NCI-H1105 treated with DMSO at 0.1 percent for 48 hours (cell line): ENCODE data around the gene TPH1.

Experiments
- DNase-seq: peaks from one replicate; lab custom pipeline; 2025; lab: John Stamatoyannopoulos, UW

TPH1 gene

DNA sequence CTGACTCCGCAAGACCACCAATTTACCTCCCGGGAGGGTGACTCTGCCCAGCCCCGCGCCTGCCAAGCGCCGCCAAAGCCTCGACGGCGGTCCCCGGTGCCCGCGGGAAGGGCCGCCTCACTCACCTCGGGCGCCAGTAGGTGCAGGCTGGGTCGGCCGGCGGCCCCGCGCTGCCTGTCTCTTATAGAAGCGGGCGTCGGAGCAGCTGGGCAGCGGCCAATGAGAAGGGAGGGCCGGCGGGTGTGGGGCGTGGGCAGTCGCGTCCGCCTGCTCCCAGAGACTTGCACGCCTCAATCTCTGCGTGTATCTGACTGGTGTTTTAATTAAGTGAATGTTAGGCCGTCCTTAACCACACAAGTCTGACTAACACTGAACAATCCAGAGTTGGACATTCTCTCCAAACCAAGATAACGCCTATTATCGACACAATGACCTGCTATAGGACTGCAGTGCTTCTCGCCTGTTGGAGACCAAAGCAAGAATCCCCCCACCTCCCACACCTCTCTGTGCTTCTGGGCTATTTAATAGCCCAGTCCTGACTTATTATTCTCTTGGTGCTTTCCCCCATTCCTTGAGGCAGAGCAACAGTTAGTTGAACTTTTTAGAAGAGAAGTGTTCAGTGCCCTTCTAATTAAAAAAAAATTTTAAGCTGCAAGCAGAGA lies at the start of gene TPH1:
TPH1 (minus strand) TSS at position 154 of the 662 bp plus-strand sequence. CDS start 5,507 bp downstream, outside the sequence.
- no peak for DNase-seq

- no peak for DNase-seq
These were observed 47.9 kb upstream of the TPH1 start for GRCh38 chr11:18093959-18094358.

DNA sequence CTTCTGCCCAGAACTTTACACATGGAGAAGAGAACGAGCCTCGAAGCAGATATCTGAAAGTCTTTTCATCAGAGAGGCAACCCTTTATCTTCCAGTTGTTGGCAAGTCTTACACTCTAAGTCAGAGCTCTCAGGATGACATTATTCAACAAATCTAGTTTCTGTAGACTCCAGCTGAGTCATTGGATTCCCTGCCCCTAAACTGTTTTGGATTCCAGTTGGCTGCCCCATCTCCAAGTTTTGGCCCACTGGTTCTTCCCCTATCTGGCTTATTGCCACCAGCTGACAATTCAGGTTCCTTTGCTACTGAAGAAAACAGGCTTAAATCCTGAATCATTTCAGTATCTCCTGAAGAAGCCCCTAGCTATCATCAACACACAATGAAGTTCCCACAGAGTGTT lies 45.7 kb upstream of the TPH1 start:
- no peak for DNase-seq

GRCh38 chr11:18088966-18089365 lies 42.9 kb upstream of the TPH1 start:
- no peak for DNase-seq

DNA sequence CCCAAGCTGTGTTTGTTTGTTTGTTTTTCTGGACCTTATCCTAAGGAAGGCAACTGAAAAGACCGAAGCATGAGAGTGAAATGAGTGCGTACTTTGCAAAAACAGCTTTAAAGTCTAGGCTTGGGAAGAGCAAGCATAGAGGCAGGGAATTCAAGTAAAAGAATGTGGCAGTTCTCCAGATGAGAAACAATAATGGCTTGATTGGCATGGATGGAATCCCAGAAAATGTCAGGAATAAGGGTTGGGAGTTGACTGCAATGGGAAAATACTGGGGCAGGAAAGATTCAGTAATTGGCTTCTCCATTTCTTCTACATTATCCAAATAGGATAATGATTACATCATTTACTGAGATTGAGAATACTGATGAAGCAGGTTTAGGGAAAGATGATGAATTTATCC lies 42.3 kb upstream of the TPH1 start:
- DNase-seq: no peak

DNA sequence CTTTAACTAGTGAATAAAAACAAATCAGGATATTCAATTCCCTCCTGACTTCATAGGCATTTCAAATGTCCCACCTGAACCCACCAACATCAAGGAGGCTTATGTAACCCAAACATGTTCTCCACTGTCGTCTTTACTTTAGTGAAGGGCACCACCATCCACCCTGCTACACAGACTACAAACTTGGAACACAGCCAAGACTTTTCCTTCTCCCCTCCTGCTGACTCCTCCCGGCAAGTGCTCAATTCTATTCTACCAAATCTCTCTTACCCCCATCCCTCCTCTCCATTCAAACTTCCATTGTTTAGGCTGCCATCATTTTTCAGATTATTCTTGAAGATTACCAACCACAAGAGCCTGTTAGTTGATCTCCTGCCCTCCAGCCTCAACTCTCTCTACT lies 35.5 kb upstream of the TPH1 start:
- DNase-seq: peak; percentile 7

DNA sequence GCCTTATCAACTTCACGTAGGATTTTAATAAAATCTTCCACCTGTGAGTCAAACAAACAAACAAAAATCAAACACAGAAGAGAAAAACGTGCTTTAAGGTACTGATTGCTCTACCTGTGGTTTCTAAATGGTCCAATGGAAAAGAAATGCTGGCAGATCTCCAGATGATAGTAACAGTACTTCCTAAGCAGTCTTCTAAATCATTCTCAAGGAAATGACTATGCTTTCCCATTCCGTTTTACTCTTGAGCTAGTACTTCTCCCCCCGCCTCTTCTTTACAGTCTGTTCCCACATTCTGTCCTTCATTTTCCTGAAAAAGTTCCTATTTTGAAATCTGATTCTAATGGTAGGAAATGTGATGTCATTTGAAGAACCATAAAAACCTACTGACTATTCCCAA lies 34.4 kb upstream of the TPH1 start:
- no peak for DNase-seq

DNA sequence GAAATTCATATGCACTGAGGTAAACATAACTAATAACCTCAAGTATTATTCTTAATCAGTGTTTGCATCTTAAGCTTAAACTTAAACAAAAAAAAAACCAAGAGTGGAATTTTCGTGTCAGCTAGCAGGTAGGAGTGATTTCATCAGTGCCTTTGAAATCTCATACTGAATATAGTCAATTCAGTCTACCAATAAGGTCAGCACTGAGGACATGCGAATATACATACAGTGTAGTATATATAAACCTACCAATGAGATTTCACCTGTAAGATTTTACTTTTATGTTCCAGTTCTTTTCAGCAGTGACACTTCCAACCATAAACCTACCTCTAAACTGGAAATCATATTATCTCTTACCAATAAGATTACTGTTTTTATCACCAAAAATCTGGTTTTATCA lies 32.8 kb upstream of the TPH1 start:
- no peak for DNase-seq

DNA sequence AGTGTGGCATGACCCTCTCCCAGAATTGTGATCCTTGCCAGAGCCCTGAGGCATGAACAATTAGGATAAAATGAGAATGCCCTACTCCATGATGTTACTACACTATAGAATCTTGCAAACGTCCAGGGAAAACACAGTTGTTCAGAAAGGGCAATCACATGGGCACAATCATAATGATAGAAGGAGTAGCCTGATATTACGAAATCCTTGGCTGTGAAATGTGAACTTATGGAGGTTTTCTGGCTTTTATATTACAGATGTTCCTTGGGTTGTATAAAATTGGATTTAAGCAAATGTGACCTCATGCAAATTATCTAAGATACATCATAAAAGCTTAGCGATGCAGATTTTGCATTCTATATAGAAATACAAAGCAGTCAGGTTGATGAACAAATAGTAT lies 29.4 kb upstream of the TPH1 start:
- no peak for DNase-seq

DNA sequence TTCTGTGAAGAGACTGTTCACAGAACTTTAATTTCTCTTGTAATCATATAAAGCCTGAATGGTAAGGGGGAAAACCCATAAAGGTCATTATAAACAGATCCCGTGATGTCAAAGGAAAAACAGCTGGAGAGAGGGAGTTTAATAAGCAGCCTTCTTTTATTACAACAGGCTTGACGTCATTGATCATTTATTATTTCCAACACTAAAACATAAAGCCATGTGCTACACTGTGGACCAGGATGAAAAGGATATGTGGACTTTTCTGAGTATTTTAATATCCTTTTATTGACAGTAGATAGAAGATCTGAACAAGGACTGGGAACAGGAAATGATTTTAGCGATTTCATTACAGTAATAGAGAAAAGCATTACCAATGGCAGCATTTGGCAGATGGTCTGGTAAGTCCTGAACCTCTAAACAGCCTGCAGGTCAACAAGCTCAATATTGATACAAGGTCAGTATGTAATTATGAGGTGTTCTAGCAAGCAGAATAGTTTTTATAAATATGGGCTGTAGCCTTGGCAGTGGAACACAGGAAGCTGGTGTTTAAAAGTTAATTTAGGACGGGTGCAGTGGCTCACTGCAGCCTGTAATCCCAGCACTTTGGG lies 25.1 kb upstream of the TPH1 start:
- no peak for DNase-seq

DNA sequence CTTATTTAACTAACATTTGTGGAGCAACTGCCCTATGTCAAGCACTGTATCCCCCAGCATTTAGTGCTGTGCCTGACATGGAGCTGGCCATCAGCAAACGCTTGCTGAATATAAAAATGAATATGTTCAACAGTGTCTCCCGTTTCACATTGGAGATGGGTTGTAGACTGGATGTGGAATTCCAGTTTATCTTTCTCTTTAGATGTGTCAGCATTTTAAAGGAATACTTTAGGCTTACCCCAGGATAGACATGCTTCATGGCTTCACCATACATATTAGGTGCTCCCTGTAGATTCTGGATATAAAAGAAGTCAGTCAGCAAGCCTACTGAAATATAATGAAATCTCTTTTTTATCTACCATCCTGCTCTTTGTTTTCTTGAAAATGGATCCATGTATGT lies 21.3 kb upstream of the TPH1 start:
- no peak for DNase-seq

DNA sequence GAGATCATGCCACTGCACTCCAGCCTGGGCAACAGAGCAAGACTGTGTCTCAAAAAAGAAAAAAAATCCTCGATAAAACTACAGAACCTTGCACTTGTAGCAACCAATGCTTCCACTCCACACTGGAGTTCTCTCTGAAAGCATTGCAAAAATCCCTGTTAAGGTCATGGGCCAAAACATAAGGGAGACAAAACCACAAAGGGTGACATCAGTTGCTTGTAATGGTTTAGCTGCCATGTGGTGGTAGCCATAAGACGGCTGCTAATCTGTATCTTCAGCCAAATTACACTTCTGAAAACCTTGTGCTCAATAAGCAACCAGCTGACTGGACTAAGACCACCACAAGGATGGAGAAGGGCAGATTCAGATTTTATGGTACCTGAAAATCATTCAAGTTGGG lies 20.6 kb upstream of the TPH1 start:
- no peak for DNase-seq

- DNase-seq: peak; percentile 44
These were observed 19.5 kb upstream of the TPH1 start for GRCh38 chr11:18065572-18065971.

- DNase-seq: no peak
These were observed 18.5 kb upstream of the TPH1 start for GRCh38 chr11:18064450-18065054.

- peak; percentile 78 for DNase-seq
These were observed 17.9 kb upstream of the TPH1 start for GRCh38 chr11:18063862-18064434.

DNA sequence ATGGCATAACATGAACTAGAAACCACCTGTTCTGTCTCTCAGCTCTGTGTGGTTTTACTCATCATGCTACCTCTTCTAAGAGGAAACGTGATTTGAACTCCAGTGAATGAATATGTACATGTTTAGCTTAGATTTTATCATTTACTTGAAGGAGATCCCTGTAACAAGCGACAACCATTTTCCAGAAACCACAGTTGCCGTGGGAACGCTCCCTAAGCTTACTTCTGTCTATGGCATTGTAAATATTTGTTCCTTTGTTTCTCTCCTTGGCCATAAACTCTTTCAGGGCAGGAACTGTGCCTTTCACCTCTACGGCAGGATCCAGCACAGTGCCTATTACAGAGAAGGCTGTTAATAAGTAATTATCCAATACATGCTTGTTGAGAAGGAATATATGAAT lies 17.1 kb upstream of the TPH1 start:
- DNase-seq: peak; percentile 10

DNA sequence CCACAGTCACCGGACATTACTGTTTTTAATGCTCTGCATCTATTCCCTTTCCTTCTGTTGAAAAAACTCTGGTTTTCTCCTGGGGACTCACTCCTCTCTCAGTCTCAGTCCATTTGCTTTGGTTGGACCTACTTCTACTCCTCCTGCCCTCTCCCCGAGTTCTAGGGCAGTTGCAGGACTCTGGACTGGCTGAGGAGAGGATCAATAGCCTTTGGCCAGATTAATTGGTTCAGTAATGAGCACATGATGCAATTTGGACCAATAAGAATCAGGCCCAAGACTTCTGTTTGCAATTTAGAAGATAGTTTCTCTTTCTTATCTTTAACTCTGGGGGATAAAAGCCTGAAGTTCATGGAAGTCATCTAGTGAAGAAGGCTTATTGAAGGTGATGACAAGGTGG lies 15.3 kb upstream of the TPH1 start:
- DNase-seq: no peak

DNA sequence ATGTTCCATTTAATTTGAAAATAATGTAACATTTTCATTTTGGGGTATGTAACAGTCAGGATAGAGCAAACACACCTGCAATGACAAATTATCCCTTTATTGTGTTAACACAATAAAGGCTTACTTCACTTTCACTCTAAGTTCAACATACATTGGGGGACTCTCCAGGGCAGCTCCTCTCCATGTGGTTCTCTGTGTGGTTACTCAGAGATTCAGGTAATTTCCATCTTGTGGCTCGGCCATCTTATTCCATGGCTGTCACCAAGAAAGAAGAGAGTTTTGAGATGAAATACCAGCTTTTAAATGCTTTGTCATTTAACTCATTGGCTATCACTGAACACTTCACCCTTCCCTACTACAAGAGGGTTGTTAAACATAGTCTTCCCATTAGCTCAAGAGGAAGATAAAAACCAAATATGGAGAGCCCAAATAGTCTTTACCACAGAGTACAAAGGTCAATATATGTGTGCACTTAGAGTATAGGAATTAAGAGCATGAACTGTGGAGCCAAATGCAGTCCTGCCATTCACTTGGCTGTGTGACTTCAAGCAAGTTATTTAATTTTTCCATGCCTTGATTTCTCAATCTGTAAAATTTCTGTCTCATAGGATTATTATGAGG lies 10.6 kb upstream of the TPH1 start:
- no peak for DNase-seq

DNA sequence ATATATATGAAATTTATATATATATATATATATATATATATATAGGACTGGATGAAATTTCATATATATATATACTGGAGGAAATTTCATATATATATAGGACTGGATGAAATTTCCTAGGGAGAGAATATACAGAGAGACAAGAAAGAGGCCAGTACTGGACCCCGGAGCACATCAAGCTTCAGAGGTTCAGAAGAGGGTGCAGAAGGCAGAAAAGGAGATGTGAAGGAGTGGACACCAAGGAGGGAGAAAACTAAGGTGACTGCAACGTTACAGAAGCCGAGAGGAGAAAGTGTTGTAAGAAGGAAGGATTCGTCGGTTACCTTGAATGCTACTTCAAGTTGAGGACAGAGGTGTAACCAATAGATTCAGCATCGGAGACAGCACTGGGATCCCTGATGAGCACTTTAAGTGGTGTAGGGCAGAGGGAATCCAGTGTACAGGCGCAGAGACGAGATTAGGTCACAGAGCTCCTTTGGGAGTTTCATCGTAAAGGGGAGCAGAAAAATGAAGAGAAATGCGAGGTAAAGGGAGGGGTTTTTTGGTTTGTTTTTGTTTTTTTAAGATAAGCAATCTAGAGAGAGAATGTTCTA lies 8.5 kb upstream of the TPH1 start:
- DNase-seq: no peak

DNA sequence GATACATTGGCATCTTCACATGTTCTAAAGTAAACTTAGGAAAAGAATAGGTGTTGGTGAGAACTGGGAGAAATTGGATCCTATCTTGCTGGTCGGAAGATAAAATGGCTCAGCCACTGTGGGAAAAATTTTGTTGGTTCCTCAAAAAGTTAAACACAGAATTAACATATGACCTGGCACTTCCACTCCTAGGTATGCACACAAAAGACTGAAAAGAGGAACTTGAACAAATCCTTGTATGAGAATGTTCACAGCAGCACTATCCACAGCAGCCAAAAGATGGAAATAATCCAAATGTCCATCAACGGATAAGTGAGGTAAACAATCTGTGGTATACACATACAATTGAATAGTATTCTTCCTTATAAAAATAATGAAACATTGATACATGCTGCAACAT lies 4.8 kb upstream of the TPH1 start:
- DNase-seq: no peak

DNA sequence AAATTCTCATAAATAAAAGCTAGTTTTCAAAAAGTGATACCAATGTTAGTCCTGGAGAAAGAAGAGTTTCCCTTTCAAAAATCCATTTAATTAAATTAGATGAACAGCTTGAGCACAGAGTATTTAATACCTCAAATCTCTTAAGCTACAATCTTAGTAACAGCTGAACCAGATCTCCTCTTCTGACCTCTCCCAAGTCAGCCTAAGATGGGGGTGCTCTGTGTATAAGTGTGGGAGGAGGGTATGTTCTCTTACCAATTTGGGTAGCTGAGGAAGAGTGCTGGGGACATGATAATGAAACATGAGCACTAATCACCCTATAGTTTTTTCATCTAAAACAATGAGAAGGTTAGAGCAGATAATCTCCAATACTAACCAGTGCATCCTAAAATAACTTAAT lies 9.6 kb downstream of the TPH1 start:
- no peak for DNase-seq

- DNase-seq: no peak
These were observed 18.6 kb downstream of the TPH1 start for GRCh38 chr11:18027475-18027874.

GRCh38 chr11:18022419-18022818 lies 23.6 kb downstream of the TPH1 start:
- no peak for DNase-seq
